Dendritic cell treated with granulocyte-macrophage colony-stimulating factor and Interleukin-4, amounts not matched to agents 40 ng/mL and 50 ng/mL, for 4 days (primary cell): ENCODE data around the gene LIG4.
A peak's percentile ranks its signal among the peaks of the same experiment; 100 is the strongest.
"Not testable (repeated sequence)": the region's sequence is repeated elsewhere in the genome, so short reads cannot be mapped to it uniquely, and the experiment has no call there.

ENCODE experiments used
- H3K27ac Mint-ChIP-seq: one replicate; pipeline ENCODE4 v1.8.0; 2022; ENCODE audit warnings: mild to moderate bottlenecking, mixed read lengths
- H3K27me3 Mint-ChIP-seq: one replicate; pipeline ENCODE4 v1.8.0; 2022; ENCODE audit warnings: mild to moderate bottlenecking, mixed read lengths
- H3K36me3 Mint-ChIP-seq: one replicate; pipeline ENCODE4 v1.8.0; 2022; ENCODE audit warnings: low read depth, mixed read lengths
- H3K4me1 Mint-ChIP-seq: one replicate; pipeline ENCODE4 v1.8.0; 2022; ENCODE audit warnings: low read depth, mixed read lengths
- H3K4me3 Mint-ChIP-seq: one replicate; pipeline ENCODE4 v1.8.0; 2022; ENCODE audit warnings: mild to moderate bottlenecking, moderate library complexity, mixed read lengths
- H3K9me3 Mint-ChIP-seq: one replicate; pipeline ENCODE4 v1.8.0; 2022; ENCODE audit warnings: mixed read lengths
- intact Hi-C: fragments of 100-400 bp; cut with micrococcal nuclease; formaldehyde crosslinking; loops from one replicate; pipeline ENCODE4 v1.15.0; 2022

The LIG4 gene

GRCh38 chr13:108215436-108215835 lies at the start of gene LIG4:
TSS of gene LIG4 (minus strand) at chr13:108215536. CDS start at chr13:108211268, 4,268 bp downstream.
- no peaks in the 10 kb centered on the region for H3K27me3 Mint-ChIP-seq
- H3K27ac Mint-ChIP-seq: peak within 1 kb of the TSS; percentile 59
- H3K36me3 Mint-ChIP-seq: peaks cover 23% of the 10 kb centered on the region
- intact Hi-C loops: loop anchor here (5.0 to 10.0 kb wide), 2 partner anchors 52 to 1569 kb away; partner anchors contain the start of genes IRS2 and TNFSF13B
- no peaks in the 10 kb centered on the region for H3K9me3 Mint-ChIP-seq
- H3K4me1 Mint-ChIP-seq: peaks cover 29% of the 10 kb centered on the region
- H3K4me3 Mint-ChIP-seq: peak within 1 kb of the TSS; percentile 65

GRCh38 chr13:108263621-108264355 lies 48.5 kb upstream of the LIG4 start:
- Mint-ChIP-seq H3K9me3 (no peaks in the 10 kb centered on the region), H3K36me3 (peaks cover 19% of the 10 kb centered on the region), H3K4me1 (peaks cover 31% of the 10 kb centered on the region), H3K27ac (no peak overlapping the region), H3K4me3 (no peak overlapping the region), H3K27me3 (no peaks in the 10 kb centered on the region)
- intact Hi-C loops: no loop called here

GRCh38 chr13:108257248-108257647 lies 41.9 kb upstream of the LIG4 start:
- H3K4me3 Mint-ChIP-seq: no peak overlapping the region
- peaks cover 18% of the 10 kb centered on the region for H3K36me3 Mint-ChIP-seq
- H3K4me1 Mint-ChIP-seq: no peaks in the 10 kb centered on the region
- no peak overlapping the region for H3K27ac Mint-ChIP-seq
- intact Hi-C loops: no loop called here
- H3K27me3 Mint-ChIP-seq: no peaks in the 10 kb centered on the region
- no peaks in the 10 kb centered on the region for H3K9me3 Mint-ChIP-seq

- H3K27me3 Mint-ChIP-seq: no peaks in the 10 kb centered on the region
- H3K9me3 Mint-ChIP-seq: peaks cover 45% of the 10 kb centered on the region
- intact Hi-C loops: no loop called here
- no peak overlapping the region for H3K4me3 Mint-ChIP-seq
- no peak overlapping the region for H3K27ac Mint-ChIP-seq
- H3K36me3 Mint-ChIP-seq: peaks cover 26% of the 10 kb centered on the region
- no peaks in the 10 kb centered on the region for H3K4me1 Mint-ChIP-seq
Measured at GRCh38 chr13:108249150-108249549, 33.8 kb upstream of the LIG4 start.

- H3K27ac Mint-ChIP-seq: no peak overlapping the region
- intact Hi-C loops: no loop called here
- no peak overlapping the region for H3K4me3 Mint-ChIP-seq
- no peaks in the 10 kb centered on the region for H3K9me3 Mint-ChIP-seq
- H3K36me3 Mint-ChIP-seq: peaks cover 20% of the 10 kb centered on the region
- H3K27me3 Mint-ChIP-seq: no peaks in the 10 kb centered on the region
- peaks cover 4% of the 10 kb centered on the region for H3K4me1 Mint-ChIP-seq
Measured at GRCh38 chr13:108230377-108230776, 15.0 kb upstream of the LIG4 start.

- Mint-ChIP-seq H3K27ac (no peak overlapping the region), H3K4me3 (no peak overlapping the region), H3K36me3 (peaks cover 15% of the 10 kb centered on the region), H3K9me3 (no peaks in the 10 kb centered on the region), H3K4me1 (peaks cover 10% of the 10 kb centered on the region), H3K27me3 (no peaks in the 10 kb centered on the region)
- intact Hi-C loops: loop anchor here (5.0 kb wide), 3 partner anchors 95 to 670 kb away; no protein-coding TSS in a partner anchor
Measured at GRCh38 chr13:108227651-108228272, 12.4 kb upstream of the LIG4 start.

- Mint-ChIP-seq H3K36me3 (peaks cover 15% of the 10 kb centered on the region), H3K27me3 (no peaks in the 10 kb centered on the region), H3K9me3 (no peaks in the 10 kb centered on the region), H3K4me1 (peaks cover 10% of the 10 kb centered on the region), H3K4me3 (no peak overlapping the region), H3K27ac (no peak overlapping the region)
- intact Hi-C loops: loop anchor here (5.0 kb wide), 3 partner anchors 96 to 671 kb away; no protein-coding TSS in a partner anchor
Measured at GRCh38 chr13:108226184-108226583, 10.8 kb upstream of the LIG4 start.

- intact Hi-C loops: loop anchor here (5.0 kb wide), 3 partner anchors 97 to 672 kb away; no protein-coding TSS in a partner anchor
- no peaks in the 10 kb centered on the region for H3K27me3 Mint-ChIP-seq
- no peak overlapping the region for H3K27ac Mint-ChIP-seq
- no peaks in the 10 kb centered on the region for H3K9me3 Mint-ChIP-seq
- H3K4me3 Mint-ChIP-seq: no peak overlapping the region
- peaks cover 10% of the 10 kb centered on the region for H3K4me1 Mint-ChIP-seq
- peaks cover 15% of the 10 kb centered on the region for H3K36me3 Mint-ChIP-seq
Measured at GRCh38 chr13:108225440-108225839, 10.1 kb upstream of the LIG4 start.

GRCh38 chr13:108223687-108224503 lies 8.6 kb upstream of the LIG4 start:
- intact Hi-C loops: no loop called here
- Mint-ChIP-seq H3K27ac (no peak overlapping the region), H3K4me1 (peaks cover 24% of the 10 kb centered on the region), H3K9me3 (no peaks in the 10 kb centered on the region), H3K36me3 (no peaks in the 10 kb centered on the region), H3K27me3 (no peaks in the 10 kb centered on the region), H3K4me3 (no peak overlapping the region)

GRCh38 chr13:108220041-108220440 lies 4.7 kb upstream of the LIG4 start:
- peaks cover 23% of the 10 kb centered on the region for H3K4me1 Mint-ChIP-seq
- H3K27ac Mint-ChIP-seq: no peak overlapping the region
- H3K9me3 Mint-ChIP-seq: no peaks in the 10 kb centered on the region
- intact Hi-C loops: no loop called here
- H3K36me3 Mint-ChIP-seq: peaks cover 8% of the 10 kb centered on the region
- H3K4me3 Mint-ChIP-seq: no peak overlapping the region
- no peaks in the 10 kb centered on the region for H3K27me3 Mint-ChIP-seq

- Mint-ChIP-seq H3K36me3 (peaks cover 8% of the 10 kb centered on the region), H3K4me1 (peaks cover 29% of the 10 kb centered on the region), H3K27ac (peak within 1 kb of the TSS; percentile 100), H3K4me3 (peak within 1 kb of the TSS; percentile 100), H3K9me3 (no peaks in the 10 kb centered on the region), H3K27me3 (no peaks in the 10 kb centered on the region)
- intact Hi-C loops: loop anchor here (2.0 to 10.0 kb wide), 3 partner anchors 49 to 1566 kb away; partner anchors contain the start of genes IRS2 and TNFSF13B
Measured at GRCh38 chr13:108218044-108218974, 3.0 kb upstream of the LIG4 start, which contains the start of gene ABHD13. TSS of gene ABHD13 (plus strand) at chr13:108218392. CDS start at chr13:108229219, 10,827 bp downstream.

GRCh38 chr13:108217307-108218043 lies 2.1 kb upstream of the LIG4 start:
- H3K4me1 Mint-ChIP-seq: peaks cover 29% of the 10 kb centered on the region
- H3K27me3 Mint-ChIP-seq, H3K36me3 Mint-ChIP-seq, H3K9me3 Mint-ChIP-seq: not testable (repeated sequence)
- intact Hi-C loops: loop anchor here (2.0 to 10.0 kb wide), 3 partner anchors 50 to 1567 kb away; partner anchors contain the start of genes IRS2 and TNFSF13B
- H3K4me3 Mint-ChIP-seq: peak overlapping the region; percentile 100
- H3K27ac Mint-ChIP-seq: peak overlapping the region; percentile 100
